Adrenal gland (tissue), 5 donors: ENCODE data around the gene TMEM88.

ENCODE experiments used
- CTCF ChIP-seq, 6 experiments: fragments of 450-650 bp in 4 of 6; fragments of 200-600 bp in 2 of 6; sonication (generic) in 1 of 6; IDR thresholded peaks; 1 replicate in 5 of 6; 2 replicates in 1 of 6; pipeline versions ENCODE4 v1.5.1 to v1.8.0; 2016 to 2021; ENCODE audit warnings: antibody characterized with exemption in 6 of 6, mild to moderate bottlenecking in 2 of 6, moderate library complexity in 1 of 6
- POLR2A ChIP-seq, 2 donors: fragments of 450-650 bp; IDR thresholded peaks; one replicate each; pipeline ENCODE4 v1.6.1; 2017; ENCODE audit warnings: antibody characterized with exemption in 2 of 2, mild to moderate bottlenecking in 2 of 2, moderate library complexity in 1 of 2
- donor health status: DM: no; HTN: no; CAD: no.

DNA sequence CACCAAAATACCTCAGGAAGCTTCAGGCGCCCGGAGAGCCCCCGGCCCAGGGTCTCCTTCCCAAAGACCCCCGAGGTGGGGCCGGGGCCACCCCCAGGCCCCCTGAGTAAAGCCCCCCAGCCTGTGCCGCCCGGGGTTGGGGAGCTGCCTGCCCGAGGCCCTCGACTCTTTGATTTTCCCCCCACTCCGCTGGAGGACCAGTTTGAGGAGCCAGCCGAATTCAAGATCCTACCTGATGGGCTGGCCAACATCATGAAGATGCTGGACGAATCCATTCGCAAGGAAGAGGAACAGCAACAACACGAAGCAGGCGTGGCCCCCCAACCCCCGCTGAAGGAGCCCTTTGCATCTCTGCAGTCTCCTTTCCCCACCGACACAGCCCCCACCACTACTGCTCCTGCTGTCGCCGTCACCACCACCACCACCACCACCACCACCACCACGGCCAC, 6.7 kb upstream of the TMEM88 start:
- TF ChIP-seq CTCF (IDR thresholded peaks at IDR 0.05) (no peak), POLR2A (IDR thresholded peaks at IDR 0.05) (no peak)
